NOMO-1 treated with dmso at 0.1 percent for 144 hours (cell line): ENCODE measurements around the gene ANHX.
"Not testable (repeated sequence)": the region's sequence is repeated elsewhere in the genome, so short reads cannot be mapped to it uniquely, and the experiment has no call there.

Experiments
- DNase-seq: peaks from one replicate; lab custom pipeline; 2025; ENCODE audit not compliant: unreplicated experiment; lab: John Stamatoyannopoulos, UW

Gene ANHX

DNA sequence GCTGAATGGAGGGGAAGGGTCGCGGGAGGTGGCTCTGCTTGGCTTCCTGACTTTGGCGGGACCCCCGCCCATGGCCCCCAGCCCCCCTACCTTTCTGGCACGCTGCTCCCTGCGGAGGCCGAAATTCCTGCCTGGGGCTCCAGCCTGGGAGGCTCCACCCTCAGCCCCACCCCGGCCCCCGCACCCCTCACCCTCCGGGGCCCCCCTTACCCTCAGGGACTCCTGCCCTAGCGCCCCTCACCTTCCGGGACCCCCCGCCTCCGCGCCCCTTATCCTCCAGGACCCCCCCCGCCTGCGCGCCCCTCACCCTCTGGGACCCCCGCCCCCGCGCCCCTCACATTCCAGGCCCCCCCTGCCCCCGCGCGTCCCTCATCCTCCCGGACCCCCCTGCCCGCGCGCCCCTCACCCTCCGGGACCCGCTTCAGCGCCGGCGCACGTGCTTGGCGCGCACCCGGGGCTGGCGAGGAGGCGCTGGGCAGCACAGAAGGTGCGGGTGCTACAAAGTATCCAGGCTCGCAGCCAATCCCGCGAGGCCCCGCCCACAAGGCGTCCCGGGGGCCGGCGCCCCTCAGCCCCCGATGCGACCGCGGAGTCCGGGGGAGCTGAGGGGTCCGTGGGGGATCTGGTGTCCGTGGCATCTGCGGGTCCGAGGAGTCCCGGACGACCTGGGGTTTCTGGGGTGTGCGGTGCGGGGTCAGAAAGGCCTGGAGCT lies at the start of gene ANHX:
Gene ANHX, minus strand, starts transcription at position 477 of the 712 bp plus-strand sequence. CDS start 1,521 bp downstream, outside the sequence.
- DNase-seq = no peak

DNA sequence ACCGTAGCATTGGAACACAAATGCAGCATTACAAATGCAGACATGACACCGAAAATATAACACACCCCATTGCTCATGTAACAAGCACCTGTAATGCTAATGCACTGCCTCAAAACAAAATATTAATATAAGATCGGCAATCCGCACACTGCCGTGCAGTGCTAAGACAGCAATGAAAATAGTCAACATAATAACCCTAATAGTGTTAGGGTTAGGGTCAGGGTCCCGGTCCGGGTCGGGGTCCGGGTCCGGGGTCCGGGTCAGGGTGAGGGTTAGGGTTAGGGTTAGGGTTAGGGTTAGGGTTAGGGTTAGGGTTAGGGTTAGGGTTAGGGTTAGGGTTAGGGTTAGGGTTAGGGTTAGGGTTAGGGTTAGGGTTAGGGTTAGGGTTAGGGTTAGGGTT lies 29.0 kb upstream of the ANHX start:
- not testable (repeated sequence) for DNase-seq

DNA sequence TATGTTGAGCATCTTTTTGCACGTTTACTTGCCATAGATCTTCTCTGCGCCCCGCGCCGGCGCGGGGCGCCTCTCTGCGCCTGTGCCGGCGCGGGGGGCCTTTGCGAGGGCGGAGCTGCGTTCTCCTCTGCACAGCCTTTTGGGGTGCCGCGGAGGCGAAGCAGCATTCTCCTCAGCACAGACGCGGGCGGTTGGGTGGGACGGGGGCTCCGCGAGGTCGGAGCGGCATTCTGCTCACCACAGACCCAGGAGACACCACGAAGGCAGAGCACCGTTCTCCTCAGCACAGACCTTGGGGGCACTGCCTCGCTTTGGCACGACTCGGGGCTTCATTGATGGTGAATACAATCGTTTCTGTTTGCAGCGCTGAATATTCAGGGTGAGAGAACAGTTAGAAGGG lies 28.5 kb upstream of the ANHX start:
- DNase-seq = no peak

DNA sequence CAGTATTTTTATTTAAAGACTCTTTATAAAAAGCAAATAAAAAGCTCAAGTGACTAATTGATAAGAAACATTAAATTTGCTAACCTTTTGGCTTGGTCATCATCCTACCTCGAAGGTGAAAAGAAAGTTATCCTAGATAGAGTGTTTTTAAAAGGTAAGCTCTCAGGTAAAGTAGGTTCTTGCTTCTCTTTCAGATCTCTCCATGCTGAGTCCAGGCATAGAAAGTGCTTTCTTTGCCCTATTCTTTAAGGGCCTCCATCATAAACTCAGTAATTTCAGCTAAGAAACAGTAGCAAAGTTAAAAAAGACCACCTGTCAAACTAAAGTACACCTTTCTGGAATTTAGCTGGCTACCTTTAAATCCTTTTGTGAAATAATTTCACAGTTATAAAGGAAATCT lies 20.6 kb upstream of the ANHX start:
- no peak for DNase-seq

DNA sequence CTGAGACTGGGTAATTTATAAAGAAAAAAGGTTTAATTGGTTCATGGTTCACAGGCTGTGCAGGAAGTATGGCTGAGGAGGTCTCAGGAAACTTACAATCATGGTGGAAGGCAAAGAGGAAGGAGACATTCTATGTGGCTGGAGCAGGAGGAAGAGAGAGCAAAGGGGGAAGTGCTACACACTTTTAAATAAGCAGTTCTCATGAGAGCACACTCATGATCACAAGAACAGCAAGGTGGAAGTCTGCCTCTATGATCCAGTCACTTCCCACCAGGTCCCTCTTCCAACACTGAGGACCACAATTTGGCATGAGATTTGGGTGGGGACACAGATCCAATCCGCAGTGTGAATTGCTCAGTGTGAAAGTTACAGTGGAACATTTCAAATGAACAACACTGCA lies 20.2 kb upstream of the ANHX start:
- DNase-seq = not testable (repeated sequence)

DNA sequence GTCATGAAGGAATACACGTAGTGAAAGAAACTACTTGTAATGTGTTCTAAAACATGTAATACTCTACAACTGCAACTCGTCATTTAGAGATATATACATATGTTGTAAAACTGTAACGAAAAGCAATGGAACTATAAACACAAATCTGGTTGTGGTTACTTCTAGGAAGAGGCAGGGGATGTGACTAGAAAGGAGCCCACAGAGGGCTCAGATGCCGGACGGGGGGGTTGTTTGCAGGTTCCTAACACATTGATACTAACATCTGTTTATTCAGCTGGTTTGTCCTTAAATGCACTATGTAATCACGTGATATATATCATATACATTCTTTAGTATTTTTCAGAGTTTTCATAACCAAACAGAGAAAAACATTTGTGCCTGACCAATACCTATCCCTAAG lies 16.1 kb upstream of the ANHX start:
- no peak for DNase-seq

DNA sequence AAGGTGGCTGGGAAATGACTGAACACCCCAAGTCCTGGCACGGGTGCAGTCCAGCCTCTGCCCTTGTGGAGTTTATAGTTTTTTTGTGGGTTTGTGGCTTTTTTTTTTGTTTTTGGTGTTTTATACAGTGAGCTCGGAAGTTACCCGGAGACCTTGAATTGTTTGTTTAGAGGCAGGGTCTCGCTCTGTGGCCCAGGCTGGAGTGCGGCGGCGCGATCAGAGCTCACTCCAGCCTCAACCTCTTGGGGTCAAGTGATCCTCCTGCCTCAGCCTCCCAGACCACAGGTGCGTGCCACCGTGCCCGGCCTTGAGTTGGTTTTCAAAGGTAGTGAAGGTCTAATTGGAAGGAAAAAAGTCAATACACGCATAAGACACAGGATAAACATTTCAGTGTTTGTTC lies 879 bp upstream of the ANHX start:
- DNase-seq = no peak

DNA sequence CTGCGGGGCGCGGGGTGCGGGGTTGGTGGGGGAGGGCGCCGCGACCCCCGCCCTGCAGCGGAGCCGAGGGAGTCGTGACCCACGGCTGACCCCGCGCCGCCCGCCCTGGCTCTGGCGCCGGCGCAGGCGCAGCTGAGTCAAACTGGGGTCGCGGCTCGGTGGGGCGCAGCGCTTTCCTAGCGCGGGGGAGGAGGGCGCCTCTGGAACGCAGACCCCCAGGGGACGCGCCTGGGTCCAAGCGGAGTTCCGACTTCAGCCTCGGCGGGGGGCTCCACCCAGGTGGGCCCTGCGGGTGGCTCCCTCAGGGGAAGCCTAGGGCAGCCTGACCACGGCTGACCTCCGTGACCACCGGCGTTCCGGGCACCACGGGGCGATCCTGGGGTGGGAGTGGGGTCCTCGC lies 467 bp upstream of the ANHX start:
- DNase-seq = no peak

DNA sequence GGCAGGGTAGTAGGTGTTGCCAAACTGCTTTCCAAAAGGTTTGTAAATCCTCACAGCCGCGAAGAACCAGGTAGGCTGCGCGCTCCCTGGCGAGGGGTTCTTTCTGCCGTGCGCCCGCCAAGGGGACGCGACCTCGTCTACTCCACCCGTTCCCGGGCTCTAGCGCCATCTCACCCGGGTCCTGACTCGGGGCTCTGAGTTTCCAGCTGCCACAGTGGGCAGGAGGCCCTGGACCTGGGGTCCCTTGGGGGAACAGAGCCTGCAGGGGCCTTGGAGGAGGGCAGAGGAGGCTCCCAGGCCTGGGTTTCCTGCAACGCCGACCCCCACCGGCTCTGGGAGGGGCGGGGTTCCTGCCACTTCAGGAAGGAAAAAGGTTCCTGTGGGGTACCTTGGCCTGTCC lies 706 bp downstream of the ANHX start:
- no peak for DNase-seq

DNA sequence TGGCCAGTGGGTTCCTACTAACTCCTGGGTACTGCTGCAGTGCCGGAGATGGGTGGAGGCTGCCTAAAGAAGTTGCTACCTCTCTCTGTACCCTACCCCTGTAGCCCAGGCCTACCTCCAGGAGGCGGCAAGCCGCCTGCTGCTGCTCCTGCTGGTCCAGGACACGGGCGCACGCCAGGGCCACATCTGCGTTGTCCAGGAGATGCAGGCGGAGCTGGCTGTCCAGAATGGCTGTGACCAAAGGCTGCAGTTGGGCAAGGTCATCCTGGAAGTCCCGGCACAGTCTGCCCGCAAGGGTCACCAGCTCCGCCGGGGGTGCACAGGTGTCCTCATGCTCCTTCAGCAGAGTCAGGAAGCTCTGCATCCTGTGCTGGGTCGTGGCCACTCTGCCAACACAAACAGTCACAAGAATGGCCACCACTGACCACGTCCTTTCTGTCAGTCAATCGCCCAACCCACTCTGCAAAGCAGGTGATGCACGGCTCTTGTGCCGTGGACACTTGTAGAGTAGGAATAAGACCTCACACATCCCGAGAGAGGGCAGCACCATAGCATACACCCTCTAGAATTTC lies 1.6 kb downstream of the ANHX start:
- no peak for DNase-seq

DNA sequence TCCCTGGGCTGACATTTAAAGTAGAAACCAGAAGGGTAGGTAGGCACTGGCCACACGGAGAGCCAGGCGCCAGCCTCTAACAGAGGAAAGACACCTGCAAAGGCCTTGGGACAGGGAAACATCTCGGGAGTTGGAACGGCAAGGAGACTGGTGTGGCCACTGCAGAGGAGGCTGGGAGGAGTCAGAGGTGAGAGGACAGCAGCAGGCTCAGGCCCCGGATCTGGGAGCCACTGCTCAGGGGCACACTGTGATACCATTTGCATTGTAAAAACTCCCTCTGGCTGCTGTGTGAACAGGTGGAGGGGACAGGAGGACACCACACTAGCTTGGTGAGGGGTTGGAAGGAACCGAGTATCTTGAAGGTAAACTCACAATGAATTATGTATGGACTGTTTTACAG lies 2.7 kb downstream of the ANHX start:
- DNase-seq = no peak

DNA sequence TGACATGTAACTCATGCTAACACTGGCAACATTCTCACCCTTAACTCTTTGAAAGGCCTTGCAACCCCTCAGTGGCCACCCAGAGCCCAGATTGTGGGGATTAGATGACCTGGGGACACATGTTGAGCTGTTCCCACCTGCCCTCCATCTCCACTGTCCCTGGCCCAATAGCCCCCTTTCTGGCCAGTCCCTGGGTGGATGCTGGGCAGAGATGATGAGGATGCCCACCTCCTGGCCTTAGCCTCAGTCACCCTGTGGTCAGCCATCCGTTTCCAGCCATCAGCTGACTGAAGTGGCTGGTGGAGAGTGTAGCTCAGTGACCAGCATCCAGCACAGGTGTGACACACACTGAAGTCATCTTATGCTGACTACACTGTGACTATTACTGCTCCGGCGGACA lies 4.7 kb downstream of the ANHX start:
- DNase-seq = no peak

DNA sequence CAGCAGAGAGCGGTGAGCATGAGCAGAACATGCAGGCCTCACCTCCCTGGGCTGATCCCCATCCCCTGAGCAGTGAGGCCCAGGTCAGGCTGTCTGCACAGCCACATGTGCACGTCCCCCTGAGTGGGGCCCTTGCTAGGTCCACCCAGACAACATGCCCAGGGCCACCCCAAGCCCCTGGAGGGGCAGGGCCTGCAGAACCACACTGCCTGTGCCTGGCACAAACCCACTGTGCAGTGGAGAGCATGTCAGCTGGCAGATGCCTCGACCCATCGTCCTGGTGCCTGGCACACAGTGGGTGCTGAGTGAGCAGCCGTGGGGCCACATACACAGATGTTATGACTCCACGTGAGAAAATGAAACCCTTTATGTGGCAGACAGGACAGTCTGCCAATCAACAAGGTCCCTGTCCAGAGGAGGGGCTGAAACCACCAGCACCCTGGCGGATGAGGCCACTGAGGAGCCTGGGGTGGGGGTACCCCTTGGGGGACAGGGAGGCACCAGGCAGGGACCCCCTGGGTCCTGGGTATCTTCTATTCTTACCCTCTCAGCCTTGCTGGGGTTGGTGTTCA lies 8.3 kb downstream of the ANHX start:
- no peak for DNase-seq

DNA sequence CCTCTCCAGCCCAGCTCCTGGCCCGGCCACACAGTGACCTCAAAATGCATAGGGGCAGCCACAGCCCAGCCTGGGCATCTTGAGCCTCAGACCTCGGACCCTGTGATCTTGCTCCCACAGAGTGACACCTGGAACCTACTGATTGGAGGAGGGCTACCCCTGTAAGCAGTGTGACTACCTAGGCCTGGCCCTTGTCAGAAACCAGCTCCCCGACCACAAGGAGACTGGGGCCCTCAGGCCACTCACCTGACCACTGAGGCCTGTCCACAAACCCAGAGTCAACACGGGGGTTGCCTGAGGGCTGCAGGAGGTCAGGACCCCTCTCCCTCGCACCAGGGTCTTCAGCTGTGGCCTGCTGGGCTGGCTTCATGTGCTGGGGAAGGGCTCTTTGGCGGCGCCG lies 9.0 kb downstream of the ANHX start:
- no peak for DNase-seq

DNA sequence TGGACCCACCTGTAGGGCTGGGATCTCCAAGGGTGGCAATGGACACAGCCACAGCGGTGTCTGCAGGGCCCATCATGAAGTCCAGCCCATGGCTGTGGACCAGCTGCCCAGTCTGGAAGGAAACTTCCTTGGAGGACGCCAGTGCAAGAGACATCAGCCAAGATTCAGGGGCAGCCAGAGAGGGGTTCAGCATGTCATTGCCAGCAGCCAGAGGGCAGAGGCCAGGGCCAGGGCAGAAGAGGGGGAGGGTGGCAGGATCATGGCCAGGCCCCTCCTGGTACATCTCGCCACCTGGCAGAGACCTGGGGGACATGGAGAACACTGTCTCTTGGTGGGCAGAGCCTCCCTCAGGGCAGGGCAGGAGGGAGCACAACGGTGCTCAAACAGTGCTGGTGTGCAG lies 10.2 kb downstream of the ANHX start:
- no peak for DNase-seq

DNA sequence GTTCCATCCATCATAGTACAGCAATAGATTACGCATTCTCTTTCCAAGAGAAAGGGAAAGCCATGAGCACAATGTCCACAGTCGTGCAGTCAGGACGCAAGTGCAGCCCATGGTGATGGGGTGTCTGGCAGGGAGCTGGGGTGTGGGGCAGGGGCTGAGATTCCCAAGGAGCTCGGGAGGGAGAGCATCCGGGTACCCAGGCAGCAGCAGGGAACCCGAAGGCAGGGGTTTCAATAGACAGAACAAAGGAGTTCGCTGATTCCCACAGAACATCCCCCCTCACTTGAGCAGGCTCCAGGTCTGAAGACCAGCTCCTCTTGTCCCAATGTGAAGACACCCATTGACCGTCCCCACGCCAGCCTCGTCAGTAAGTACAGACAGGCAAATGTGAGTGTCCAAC lies 13.5 kb downstream of the ANHX start:
- DNase-seq = no peak

DNA sequence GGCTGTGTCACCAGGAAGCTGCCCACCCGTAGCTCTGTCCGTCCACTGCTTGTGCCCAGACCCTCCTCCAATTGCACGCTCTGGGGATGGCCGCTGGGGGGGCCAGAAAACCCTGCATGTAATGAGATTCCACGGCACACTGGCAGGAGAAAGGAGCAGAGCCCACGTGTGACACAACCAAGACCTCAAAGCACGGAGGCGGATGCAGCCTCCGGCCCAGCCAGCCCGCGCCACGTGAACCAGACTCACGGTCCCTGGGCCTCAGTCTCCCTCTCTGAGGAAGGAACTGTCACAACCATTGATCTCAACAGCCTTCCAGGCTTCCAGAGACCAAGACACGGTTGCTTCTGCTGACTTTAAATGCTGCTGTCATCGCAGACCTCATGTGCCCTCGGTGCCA lies 14.4 kb downstream of the ANHX start:
- no peak for DNase-seq

DNA sequence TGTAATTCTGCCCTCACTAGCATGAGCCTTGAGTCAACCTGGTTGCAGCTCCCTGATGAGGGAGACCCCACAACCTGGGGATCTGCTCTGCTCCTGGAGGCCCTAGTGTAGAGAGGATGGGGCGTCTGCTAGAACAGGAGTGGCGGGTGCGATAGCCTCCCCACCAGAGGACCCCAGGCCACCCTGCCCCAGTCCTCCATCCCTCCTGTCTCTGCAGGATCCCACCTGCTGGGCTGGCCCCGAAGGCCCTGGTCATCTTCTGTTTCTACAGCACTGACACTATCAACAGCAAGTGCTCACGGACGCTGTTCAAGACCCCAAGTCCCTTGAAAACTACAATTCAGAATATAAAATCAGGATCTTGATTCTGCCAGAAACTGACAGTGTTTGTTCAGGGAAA lies 15.2 kb downstream of the ANHX start:
- no peak for DNase-seq

DNA sequence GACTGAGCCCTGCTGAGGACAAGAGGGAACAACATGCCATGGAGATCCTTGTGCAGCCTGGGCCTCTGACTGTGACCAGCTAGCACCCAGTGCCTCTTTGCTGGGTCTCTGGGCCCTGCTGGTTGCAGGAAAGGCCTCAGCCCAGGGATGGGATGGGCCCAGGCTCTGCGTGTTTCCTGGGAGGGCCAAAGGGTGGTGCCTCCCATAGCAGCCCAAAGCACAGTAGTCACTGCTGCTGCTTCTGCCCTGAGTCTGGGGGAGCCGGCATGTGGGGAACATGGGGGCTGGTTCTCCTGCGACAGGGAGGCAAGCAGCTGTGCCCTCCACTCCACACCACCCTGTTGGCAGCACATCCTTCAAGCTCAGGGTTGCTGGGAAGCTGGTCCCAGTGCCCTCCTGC lies 18.5 kb downstream of the ANHX start:
- DNase-seq = no peak

DNA sequence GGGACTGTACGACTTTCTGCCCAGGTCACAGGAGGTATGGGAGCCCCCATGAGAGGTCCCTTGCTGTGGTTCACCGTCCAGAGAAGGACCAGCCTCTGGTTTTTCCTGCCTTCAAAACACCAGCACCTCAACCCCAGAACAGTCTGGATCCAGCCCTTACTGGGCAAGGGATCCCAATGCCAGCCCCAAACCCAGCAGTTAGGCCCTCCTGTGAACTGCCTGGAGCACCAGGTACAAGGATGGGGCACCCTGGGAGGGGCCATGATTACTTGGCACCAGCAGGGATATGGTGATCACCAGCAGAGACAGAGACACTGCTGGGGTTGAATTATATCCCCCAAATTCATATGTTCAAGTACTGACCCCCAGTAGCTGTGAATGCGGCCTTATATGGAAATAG lies 20.0 kb downstream of the ANHX start:
- DNase-seq = no peak

DNA sequence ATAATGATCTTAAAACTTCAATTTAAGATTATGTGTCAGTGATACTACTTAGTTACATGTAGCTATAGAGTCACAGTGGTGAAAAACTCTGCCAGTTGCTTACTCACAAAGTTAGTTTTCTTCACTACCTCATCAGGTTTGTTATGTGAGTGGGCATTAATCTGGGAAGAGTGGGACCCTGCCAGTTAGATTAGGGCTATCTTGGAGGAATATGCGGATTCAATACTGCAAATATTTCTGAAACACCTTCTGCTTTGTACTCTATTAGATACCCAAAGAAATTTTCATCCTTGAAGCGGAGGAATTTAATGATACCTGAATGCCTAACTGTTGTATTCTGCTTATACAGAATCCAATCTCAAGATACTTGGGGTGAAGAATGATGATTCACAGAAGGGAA lies 29.3 kb downstream of the ANHX start:
- DNase-seq = no peak

DNA sequence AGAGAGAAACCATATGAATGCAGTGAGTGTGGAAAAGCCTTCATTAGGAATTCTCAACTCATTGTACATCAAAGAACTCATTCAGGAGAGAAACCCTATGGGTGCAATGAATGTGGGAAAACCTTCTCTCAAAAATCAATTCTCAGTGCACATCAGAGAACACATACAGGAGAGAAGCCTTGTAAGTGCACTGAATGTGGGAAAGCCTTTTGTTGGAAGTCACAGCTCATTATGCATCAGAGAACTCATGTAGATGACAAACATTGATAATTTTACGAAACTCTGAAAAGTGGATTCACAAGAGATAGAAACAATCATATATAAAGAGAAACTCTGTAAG lies 31.4 kb downstream of the ANHX start:
- no peak for DNase-seq
